GM21526 (cell line): ENCODE results near the gene KIAA1614.

Source experiments
- ATAC-seq: cut with Tn5 transposase; IDR thresholded peaks from one replicate; pipeline ENCODE4 v1.9.1; 2021; ENCODE audit warnings: moderate library complexity; ENCODE audit not compliant: unreplicated experiment, low FRiP score

The KIAA1614 gene, protein sequence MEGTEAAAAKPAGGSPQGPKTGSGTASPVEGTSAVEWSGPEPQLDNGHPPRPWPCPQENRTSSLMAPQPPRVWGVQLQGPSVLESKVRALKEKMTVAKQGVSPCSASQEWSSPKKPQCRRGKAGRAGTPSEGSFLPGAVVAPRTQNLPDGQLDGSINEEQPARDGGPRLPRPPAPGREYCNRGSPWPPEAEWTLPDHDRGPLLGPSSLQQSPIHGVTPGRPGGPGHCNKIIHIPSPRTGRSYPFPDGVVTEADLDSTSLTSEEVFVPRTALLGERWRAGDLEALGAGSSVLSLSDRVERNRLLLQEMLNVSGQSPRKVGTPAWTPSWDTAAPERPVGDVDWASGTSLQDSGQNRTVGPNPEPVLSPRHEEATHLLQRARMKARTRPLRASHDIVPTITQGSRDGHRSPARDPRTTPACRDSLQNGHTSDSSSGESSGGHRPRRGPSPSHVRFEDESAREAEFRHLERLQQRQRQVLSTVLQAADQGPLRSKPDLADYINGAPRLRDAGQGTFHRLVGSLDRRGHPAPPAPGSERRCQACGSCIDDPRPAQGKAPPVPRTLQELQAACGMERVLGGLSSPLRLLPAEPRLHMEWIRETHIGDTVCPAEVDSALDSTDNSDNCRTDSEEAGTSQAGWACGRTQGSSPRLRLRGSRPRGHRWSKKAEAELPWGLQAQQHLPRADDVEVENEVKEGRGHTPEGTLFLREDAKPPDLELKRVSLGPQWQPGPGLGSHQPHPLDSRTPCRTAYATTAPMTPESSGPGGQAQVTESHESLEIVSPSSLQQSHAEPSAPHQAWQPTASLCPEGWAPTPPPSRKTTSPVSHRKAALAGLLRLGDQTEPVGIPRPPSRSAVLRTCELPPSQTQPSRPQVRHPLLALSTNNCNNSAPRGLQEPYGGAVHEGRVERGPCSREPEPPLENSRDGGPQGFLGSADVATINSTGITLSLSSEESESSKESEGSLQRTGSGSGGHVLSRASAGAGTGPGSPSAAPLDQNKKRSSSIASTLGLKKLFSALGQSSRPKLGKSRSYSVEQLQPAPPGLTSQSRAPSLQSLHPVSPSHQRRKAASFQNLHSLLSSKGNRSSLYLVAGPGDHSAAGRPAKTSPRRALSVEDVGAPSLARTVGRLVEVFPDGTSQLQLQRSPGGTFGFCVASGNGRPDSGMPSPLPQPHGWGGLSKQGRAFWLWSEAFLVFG

DNA sequence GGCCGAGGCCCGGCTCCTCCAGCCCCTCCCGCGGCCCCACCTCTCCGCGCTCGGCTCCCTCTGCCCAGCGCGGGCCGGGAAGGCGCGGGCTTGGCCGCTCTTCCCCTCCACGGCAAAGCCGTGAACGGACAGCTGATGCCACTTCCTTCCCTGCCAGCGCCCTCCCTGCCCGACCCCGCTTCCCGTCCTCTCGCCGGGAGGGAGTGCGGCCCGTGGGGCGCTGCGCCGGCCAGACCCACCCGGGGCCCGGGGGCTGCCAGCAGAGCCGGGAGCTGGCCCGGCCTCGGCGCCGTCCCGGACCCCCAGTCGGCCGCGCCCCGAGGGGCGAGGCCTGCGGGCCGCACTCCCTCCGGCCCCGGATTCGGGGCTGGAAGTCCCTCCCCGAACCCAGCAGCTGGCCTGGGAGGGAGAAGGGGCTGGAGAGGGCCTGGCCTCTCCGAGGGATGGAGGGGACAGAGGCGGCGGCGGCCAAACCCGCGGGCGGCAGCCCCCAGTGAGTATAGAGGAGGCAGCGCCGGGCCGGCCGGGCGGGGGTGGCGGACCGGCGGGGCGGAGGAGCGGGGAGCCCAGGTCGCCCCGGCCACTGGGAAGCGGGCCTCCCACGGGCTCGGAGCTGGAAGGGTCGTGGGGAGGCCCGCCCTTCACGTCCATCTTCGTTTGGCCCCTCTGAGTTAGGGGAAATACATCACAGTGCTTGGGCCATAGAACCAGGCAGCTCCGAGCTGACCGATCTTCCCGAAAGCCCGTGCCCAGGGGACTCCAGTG, at the start of gene KIAA1614:
Gene KIAA1614 (plus strand): TSS at position 97 of the 765 bp plus-strand sequence. CDS start 347 bp downstream, at position 444.
- no peak for ATAC-seq

DNA sequence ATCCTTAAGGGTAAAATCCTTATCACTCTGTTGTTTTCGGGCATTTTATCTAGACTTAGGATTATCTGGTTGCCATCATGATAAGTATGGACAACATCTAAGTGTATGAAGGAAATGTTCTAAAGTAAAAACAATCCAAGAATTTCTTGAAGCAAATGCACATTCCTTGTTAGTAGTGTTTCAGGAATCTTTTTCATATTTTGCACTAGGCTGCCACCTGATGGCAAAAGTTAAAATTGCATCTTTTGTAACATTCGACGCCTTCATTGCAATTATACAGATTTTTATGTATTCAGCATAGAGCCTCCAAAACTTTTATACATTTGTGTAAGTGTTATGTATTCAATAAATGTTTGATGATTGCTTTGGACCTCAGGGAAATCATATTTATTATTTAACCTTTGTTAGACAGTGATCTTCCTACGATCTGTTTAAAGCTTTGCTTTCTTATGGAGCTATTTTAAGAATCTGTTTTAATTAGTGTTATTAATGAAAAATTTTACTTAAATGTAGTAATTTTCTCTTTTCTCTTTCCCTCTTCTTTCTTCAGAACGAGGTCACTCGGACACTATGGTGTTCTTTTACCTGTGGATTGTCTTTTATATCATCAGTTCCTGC, 49.4 kb upstream of the KIAA1614 start:
- no peak for ATAC-seq

DNA sequence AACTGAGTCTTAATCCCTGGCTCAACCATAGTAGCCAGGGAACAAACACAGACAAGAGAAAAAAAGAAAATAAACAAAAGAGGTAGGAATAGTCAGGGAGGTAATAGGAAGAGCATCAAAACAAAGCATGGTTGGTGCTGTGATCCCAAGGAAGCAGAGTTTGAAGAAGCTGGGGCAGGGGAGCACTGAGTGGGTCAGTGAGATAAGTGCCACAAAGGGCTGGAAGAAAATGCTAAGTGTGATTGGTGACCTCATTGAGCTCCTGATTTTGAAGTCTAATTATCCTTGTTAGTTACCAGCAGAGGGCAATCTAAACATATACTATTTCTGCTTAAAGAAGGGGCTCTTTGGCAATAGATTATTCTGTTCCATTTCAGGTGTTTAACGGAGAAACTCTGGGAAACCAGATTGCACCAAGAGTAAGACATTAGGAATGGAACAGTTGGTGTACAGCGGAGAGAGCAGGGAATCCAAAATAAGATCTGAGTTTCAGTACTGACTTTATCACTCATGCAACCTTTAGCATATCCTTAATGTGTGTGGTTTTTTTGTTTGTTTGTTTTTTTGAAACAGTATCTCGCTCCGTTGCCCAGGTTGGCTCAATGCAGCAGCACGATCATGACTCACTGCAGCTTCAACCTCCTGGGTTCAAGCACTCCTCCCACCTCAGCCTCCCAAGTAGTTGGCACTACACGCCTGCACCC, 30.7 kb upstream of the KIAA1614 start:
- no peak for ATAC-seq

DNA sequence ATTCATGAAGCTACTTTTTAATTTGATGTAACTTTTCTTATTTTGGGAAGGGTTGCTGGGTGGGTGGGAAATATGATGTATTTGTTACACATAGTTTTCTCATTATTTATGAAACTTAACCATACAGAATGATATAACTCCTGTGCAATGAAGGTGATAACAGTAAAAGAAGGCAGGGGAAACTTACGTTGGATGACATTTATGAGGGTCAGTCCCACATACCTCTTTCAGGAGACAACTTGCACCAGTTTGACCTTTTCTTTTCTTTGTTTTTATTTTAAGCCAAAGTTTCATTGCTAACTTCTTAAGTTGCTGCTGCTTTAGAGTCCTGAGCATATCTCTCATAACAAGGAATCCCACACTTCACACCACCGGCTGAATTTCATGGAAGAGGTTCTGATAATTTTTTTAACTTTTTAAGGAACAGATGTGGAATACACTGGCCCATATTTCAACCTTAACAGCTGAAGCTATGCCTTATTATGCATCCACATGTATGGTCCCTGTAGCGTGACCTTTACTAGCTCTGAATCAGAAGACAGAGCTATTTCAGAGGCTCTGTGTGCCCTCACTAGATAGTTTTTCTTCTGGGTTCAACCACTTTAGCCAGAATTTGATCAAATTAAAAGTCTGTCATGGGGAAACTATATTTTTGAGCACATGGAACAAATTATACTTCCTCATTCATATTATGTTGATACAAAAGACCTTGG, 28.0 kb upstream of the KIAA1614 start:
- no peak for ATAC-seq

DNA sequence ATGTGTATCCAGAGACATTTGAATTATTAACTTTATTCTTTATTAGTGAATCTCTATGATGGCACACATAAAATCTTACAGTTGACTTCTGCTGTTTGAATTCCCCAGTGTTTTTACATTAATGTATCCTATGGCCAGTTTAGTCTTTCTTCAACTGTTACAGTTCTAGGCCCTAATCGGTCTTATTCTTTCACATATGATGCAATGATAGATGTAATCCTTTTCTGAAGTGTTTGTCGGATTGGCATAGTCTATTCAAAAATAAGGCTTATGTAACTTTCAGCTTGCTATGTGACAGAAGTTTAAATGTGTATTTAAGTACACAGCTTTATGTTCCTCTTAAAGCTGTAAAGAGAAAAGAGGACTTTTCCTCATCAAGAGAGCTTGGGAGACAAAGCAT, 26.4 kb upstream of the KIAA1614 start:
- ATAC-seq: no peak

DNA sequence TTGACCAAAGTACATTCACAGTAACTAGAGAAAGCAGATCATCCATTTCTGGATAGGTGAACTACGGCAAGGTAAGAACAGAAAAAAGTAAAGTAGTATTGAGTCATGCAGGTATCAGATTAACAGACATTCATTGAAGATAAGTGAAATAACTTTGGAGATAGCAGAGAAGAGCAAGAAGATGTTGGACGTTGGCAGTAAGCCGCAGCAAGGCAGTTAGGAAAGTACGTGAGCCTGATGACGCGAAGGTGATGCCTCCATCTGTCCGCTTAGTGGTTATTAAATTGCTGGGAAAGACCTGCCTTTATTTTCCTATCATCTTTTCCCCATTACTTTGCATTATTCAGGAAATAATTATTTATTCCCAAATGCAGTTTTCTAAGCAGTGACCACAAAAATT, 24.9 kb upstream of the KIAA1614 start:
- ATAC-seq: no peak

DNA sequence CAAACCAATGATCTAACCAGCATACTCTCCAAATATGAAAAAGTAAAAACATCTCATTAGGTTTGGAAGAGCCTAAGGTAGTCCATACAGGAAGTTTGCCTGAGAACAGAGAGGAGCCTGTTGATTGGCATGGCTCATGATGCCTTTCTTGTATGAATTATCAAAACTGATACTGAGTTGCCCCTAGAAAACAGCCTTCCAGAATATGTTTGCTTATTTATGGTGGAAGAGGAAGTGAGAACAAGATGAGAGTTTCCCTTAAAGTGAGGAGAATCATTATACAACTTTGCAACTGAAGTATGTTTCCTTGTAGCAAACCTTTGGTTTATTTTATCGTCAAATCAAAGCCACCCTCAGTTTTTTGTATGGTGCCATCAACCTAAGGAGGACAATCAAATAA, 23.8 kb upstream of the KIAA1614 start:
- ATAC-seq: peak; percentile 62

DNA sequence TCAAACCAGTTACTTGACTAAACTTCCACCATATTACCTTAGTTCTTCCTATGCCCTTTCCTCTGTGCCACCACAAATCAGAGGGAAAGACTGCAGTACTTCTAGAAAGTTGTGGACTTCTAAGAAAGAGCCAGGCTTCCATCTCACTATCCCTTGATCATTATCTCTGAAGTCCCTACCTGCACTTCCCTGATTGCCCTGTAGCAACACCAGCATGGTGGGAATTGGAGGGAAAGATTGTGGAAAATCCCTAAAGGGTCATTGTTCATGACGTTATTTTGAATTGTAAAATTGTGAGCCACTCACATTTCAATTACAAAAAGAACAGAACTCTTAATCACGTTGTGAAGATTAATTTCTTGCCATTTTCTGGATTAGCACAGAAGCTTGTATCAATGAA, 23.4 kb upstream of the KIAA1614 start:
- ATAC-seq: no peak

DNA sequence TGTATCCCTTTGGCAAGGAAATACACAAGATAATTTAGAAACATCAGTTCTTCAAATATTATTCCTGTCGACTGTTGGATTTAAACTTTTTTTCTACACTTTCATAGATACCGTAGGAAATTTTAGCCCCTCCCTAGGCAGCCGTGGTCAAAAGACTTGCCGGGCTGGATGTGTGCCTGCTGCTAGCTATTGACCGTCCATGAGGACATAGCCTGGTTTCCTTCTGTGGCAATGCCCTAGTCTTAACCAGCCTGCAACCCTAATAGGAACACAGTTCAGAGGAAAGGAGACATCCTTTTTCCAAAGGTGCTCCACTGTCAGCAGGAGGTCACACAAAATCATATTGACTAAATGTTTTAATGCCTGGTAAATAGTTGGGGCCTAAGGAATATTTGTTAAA, 20.4 kb upstream of the KIAA1614 start:
- no peak for ATAC-seq

DNA sequence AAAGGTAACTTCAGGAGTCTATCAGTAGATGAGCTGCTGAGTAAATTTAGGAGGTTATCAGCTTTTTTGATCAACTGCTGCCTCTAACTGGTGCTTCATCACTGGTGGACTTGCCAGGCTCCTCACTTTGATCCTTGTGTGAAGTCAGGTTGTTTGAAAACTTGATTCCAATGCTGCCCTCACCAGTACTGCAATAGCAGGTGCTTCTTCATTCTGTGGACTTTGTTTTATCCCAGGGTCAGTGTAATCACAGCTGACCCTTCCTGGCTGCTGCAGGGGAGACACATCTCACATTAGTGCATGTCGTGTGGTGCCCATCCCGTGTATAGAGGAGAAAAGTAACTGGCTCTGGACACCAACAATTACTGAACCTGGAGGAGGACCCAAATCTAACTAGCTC, 20.0 kb upstream of the KIAA1614 start:
- no peak for ATAC-seq

DNA sequence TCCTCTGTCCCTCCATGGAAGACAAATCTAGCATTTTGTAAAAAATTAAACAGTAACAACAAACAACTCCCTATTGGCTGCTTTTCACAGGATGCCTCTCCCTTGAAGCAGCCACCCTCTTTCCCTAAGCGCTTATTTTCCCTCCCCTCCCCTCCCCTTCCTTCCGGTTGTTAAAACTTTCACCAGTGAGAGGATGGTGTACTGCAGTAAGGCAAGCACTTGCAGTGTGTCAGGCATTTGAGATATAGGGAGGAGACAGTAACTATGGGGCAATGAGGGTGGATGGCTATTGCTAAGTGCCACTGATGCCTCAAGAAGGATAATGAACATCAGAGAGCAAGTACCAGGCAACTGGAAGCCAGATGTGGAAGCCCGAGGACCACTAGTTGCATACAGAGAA, 19.1 kb upstream of the KIAA1614 start:
- no peak for ATAC-seq

DNA sequence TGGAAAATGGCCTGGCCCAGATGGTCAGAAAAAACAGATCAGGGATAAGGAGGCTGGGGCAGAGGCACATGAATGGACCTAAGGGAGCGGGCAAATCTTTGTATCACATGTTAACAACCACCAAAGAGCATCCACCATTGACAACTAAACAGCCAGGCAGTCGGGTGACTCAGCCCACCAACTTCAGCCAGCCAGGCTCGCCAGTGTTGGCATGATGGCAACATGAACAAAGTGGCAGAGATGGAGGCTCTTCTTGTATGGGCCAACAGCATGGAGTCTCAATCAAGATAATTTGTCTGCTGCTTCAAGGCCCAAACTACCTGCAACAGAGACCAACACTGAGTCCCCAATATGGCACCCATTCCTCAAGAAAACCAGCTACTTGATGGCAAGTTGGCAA, 16.5 kb upstream of the KIAA1614 start:
- no peak for ATAC-seq

DNA sequence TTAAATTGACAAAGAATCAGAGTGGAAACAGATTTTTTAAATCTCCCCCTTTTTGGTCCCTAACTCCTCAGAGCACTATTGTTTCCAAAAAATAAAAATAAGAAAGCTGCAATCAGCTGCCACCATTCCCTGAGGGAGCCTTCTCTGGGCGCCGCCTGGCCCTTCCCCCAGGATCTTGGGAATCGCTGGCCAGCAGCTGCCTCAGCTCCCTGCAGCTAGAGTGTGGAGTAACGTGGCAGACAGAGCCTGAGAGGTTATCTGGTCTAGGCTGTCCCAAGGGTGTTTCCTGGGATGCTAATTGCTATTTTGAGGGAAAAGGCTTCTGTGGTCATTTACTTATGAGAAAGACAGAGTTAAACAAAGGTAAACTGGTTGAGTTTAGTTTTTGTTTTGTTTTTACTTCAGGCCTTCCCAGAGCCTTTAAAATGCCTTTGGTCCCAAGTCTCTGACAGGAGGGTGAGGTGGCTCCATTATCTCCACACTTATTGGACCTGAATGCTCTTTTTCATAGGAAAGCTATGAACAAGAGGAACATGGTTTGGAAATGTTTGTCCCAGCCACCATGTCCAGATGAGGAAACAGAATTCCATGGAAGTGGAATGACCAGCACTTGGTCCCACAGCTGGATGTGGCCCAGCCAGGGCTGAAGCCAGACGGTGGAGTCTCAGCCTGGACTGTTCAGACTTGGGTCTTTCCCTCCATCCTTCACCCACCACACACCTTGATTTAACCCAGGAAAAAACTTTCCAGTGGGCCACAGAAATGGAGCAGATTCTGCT, 14.1 kb upstream of the KIAA1614 start:
- ATAC-seq: no peak

DNA sequence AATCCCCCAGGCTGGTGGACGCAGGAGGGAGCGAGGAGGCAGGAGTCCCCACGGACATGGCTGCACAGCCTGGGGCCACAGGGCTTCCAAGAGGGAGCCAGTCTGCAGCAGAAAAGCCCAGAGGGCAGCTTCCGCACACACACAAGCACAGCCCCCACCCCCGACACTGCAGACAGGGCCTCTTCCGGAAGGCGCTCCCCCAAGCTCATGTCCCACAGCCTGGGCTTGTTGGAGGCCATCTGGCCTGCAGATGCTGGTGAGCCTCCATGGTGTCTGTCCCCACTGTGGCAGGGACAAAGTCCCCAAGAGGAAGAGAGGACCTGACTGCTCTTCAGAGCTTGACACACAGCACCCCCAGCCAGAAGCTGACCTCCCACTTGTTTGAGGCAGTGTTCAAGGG, 13.4 kb upstream of the KIAA1614 start:
- ATAC-seq: no peak

DNA sequence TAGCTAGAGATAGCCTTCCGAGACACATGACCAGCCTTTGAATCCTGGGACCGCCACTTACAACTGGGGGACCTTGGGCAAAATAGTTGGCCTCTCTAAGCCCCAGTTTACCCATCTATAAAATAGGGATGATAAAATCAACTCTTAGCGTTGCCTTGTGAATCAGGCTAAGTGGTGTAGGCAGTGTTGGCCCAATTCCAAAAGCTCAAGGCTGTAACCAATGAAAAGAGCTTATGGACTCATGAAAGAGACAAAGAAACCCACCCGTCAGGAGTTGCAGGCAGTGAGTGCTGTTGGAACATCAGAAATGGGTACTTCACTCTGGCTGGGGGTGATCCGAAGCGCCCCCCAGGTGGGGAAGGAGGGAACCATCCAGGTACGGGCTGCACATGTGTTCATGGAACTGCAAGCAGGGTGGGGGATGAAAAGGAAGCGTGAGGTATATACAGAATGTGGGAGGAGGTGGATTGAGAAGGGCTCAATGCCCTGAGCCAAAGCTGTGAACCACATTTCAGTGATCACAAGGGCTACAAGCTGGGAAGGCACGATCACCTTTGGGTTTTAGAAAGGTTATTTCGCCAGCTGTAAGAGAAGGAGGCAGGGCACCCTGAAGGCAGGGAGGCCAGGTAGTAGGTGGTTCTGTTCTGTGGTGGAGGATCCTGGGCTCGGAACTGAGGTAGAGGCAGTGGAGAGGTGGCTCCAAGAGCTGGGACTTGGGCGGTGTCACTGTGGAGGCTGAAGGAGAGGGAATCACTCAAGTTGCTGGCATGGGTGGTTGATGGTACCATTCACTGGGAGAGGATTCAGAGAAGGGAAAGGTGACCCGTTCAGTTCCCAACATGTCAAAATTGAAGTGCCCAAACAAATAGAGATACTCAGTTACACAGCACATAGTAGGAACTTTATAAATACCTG, 11.4 kb upstream of the KIAA1614 start:
- no peak for ATAC-seq

DNA sequence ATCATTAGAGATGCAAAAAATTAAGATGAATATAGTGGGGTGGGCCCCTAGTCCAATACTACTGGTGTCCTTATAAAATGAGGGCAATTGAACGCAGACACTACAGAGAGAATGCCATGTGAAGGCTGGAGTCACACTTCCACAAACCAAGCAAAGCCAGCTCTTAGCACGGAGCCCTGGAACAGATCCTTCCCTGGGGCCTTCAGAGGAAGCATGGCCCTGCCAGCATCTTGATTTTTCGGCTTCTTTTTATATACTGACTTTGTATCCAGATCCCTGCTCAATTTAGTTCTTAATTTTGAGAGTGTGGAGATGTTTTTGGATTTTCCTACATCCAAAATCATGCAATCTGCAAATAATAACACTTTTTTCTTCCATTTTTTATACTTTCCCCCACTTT, 10.2 kb upstream of the KIAA1614 start:
- ATAC-seq: no peak

DNA sequence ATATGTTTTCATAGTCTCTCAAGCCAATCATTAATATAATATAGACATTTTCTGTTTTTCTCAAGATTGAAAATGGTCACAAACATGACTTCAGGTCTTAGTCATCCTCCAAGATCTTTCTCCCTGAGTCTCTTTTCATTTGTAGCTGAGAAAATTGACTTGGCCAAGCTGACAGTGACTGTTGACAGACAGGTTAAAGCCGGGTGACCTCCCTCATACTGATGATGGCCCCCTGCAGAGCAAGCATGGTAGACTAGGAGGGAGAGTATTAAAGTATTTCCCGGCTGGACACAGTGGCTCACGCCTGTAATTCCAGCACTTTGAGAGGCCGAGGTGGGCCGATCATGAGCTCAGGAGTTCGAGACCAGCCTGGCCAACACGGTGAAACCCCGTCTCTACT, 6.8 kb upstream of the KIAA1614 start:
- ATAC-seq: no peak
